ENCODE data around the gene CHRM5.

GRCh38 chr15:34046471-34047145, 78.3 kb downstream of the CHRM5 start:
- TF ChIP-seq EP300 (IDR thresholded peaks at IDR 0.05) (no peak), CTCF (IDR thresholded peaks at IDR 0.05) (no peak), POLR2A (IDR thresholded peaks at IDR 0.05) (no peak)

All from tibial nerve (tissue), 4 donors.